Fibroblast of skin of scalp (primary cell): ENCODE measurements around the gene S100A1.
"Not testable (repeated sequence)": the region's sequence is repeated elsewhere in the genome, so short reads cannot be mapped to it uniquely, and the experiment has no call there.

ENCODE experiments used
- DNase-seq: peaks from one replicate; pipeline ENCODE4 v3.0.0-alpha.2; 2013

The S100A1 gene

DNA sequence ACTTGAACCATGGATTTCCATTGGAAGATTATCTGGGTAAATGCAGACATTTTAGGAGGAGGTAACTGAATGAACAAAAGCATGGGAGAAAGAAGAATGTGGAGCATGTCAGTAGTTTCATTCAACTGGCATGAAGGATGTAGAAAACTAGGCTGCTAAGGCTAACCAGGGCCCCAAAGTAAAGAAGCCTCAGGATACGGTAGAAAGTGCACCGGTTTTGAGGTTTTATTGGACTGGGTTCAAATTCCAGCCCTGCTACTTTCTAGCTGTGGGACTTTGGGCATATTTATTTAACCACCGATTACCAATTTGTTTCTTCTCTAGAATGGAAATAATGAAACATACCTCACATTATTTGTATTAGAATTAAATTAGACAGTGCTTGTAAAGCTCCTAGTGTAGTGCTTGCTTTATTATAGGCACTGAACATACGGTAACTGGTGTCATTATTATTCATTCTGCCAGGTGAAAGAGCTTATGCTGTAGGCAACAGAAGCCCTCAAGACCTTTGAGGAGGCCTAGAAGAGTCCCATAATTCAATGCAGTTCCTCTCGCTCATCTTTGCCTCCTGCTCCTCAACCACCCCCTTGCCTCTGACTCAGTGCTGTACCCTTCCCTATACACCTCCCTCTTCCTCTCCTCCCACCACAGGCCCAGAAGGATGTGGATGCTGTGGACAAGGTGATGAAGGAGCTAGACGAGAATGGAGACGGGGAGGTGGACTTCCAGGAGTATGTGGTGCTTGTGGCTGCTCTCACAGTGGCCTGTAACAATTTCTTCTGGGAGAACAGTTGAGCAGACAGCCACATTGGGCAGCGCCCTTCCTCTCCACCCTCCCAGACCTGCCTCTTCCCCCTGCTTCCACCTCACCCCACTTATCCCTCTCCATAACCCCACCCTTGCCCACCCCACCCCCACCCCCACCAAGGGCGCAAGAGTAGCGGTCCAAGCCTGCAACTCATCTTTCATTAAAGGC is 3.1 kb downstream of the S100A1 start:
- peak; percentile 31 for DNase-seq

DNA sequence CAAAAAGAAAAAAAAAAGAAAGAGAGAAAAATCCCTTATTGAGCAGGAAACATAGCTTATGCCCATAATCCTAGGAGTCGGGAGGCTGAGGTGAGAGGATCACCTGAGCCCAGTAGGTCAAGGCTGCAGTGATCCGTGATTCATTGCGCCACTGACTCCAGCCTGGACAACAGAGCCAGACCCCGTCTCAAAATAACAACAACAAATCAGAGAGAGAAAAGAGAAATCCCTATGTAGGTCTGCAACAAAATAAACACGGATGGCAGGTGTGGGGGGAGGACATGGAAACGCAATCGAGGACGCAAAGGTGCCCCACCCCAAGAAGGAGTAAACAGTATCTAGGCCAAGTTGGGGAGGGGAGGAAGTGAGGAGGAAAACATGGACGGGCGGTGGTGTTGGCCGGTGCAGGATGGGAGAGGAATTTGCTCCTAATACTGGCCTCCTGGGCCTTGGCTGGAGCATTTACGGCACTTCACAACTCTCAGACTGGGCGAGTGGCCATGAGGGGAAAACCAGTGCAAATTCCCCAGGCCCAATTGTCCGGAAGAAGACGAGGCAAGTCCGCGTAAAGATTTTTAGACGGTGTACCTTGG is 5.0 kb downstream of the S100A1 start:
- DNase-seq = no peak

DNA sequence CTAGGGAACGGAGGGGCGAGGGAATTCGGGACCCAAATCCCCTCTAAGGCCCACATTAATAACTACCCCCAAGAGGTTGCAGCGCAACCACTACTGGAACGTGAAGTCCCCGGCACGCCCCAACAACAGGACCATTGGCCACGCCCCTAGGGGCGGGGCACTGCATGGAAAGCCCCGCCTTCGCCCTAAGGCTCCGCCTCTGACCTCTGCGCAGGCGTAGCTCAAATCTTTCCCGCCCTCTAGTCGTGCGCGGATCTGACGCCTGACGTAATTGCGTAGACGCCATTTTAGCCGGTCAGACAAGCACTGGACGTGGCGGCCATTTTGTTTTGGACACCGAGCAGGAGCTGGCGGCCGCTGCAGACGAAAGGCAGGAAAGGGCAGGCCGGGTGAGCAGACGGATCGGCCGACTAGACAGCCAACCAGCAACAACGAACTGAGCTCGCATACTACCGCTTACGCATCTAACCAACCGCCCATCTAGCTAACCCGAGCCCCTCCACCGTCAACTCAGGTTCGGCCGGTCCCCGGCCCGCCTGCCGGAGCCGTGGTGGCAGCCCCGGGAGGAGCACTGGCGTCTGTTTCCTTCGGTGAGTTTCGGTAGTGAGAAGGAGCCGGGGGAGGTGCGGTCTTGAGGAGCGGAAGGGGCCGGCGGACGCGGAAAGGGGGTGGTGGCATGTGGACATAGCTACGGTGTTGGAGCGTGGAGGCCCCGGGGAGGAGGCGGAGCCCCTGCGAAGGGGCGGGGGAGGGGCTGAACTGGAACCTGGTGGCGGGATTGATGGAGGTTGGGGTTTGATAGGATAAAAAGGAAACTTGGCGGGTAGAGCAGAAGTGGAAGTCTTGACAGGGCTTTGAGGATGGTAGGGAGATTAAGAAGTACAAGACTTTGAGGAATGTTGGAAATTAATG is 5.8 kb downstream of the S100A1 start, which contains the start of gene CHTOP:
Gene CHTOP, plus strand, starts transcription at position 313 of the 912 bp plus-strand sequence. CDS start 2,523 bp downstream, outside the sequence.
- DNase-seq = peak; percentile 99

DNA sequence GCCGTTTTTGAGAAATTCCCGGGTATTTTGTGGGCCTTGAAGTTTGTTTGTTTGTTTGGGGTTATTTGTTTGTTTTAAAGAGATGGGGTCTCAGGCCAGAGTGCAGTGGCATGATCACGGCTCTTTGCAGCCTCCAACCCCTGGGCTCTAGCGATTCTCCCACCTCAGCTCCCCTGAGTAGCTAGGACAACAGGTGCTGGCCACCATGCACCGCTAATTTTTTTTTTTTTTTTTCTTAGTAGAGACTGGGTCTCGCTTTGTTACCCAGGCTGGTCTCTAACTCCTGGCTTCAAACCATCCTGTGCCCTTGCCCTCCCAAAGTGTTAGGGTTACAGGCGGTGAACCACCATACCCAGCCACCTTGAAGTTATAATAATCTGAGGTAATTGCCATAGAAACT is 7.6 kb downstream of the S100A1 start:
- no peak for DNase-seq

DNA sequence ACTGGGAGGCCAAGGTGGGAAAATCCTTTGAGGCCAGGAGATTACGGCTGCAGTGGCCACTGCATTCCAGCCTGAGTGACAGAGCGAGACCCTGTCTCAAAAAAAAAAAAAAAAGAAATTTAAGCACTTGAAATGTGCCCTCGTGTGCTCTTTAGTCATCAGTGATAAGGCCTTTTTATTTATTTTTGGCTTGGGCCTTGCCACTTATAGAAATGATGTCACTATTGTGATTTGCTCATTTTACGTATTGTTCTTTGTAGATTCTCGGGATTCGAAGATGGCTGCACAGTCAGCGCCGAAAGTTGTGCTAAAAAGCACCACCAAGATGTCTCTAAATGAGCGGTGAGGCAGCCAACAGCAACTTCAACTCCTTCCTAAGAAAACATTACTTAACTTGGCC is 8.1 kb downstream of the S100A1 start:
- no peak for DNase-seq

DNA sequence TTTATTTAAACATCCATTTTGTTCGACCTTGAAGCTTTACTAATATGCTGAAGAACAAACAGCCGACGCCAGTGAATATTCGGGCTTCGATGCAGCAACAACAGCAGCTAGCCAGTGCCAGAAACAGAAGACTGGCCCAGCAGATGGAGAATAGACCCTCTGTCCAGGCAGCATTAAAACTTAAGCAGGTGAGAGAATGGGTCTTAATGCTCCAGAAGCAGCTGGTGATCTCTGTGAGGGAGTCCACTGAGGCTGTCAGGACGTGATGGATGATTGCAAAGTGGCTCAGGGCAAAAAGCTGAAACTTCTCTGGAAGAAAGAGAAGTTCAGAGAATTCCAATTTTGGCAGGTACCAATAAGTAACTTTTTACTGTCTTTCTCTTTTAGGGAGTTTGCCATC is 10.0 kb downstream of the S100A1 start:
- DNase-seq = no peak

DNA sequence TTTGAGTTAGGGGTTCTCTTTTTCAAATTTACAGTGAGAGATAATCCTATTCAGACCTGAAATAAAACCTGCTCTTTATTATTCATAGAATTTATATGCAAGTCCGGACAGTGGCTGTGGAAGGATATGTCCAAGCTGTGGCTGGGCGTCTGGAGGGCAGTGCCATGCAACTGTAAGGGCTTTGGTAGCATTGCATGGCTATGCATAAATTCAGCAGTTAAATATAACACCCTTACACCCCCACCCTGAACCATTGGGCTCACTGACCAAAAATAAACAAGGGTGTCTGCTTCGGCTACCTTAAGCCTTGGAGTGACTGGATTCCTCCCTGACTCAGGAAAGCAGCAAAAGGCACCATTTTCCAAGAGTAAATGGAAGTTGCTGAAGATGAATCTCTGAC is 11.0 kb downstream of the S100A1 start:
- DNase-seq = no peak

DNA sequence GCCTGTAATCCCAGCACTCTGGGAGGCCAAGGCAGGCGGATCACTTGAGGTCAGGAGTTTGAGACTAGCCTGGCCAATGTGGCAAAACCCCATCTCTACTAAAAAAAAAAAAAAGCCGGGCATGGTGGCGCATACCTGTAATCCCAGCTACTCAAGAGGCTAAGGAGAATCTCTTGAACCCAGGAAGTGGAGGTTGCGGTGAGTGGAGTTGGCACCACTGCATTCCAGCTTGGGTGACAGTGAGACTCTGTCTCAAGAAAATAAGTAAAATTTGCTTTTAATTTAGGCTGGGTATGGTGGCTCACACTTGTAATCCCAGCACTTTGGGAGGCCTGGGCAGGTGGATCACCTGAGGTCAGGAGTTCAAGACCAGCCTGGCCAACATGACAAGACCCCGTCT is 12.0 kb downstream of the S100A1 start:
- DNase-seq = not testable (repeated sequence)

DNA sequence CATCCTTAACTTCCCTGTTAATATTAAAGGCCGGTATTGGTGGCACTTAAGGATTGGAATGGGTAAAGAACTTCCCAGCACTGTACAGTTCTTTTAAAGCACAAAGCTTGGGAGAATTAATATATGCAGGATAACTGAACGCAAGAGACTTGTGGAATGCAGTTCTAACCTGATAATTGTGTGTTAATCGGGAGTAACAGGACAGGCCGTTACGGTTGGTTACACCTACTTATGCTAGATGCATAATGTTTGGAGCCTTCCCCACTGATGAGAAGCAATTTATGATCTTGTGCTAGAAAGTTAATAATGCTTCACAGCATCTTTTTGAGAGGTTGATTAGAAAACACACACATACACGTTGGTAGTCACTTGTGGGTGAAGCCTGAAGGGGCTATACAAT is 12.6 kb downstream of the S100A1 start:
- DNase-seq = no peak

DNA sequence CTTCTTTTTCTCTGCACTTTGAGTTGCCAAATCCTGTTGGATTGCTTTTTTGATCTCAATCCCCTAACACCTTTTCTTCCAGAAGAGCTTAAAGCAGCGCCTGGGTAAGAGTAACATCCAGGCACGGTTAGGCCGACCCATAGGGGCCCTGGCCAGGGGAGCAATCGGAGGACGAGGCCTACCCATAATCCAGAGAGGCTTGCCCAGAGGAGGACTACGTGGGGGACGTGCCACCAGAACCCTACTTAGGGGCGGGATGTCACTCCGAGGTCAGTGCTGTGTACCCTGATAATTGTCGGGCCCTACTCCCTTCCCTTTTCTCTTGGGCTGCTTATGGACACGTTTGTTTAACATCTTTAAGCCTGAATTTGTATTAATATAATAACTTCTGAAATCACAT is 13.9 kb downstream of the S100A1 start:
- no peak for DNase-seq

DNA sequence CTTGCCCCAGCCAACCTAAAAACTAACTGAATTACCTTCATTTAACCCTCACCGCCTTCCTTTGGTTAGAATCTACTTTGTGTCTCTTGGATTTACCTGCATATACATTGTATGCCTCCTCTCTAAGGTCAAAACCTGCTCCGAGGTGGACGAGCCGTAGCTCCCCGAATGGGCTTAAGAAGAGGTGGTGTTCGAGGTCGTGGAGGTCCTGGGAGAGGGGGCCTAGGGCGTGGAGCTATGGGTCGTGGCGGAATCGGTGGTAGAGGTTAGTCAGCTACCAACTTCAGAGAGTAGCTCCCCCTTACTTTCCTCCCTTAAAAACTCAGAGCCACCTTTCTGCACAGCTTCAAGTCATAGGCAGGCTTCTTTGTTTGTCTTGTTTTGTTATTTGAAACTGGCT is 14.9 kb downstream of the S100A1 start:
- DNase-seq = no peak

DNA sequence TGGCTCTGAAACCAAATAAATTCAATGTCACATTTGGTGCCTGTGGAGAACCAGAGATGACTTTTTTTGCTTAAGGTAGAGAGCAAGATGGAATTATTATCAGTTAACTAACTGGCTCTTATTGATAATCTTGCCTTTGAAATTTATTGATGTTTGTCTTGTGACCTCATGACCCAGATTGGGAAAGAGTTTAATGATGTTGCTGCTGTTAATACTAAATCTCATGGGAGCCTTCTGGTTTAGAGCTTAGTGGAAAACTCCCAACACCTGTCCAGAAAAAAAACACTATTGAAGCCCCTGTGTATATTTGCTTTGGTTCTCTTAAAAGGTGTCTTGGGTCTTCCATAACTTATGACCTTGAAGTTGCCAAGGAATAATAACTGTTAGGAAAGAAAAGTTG is 15.6 kb downstream of the S100A1 start:
- DNase-seq = no peak

DNA sequence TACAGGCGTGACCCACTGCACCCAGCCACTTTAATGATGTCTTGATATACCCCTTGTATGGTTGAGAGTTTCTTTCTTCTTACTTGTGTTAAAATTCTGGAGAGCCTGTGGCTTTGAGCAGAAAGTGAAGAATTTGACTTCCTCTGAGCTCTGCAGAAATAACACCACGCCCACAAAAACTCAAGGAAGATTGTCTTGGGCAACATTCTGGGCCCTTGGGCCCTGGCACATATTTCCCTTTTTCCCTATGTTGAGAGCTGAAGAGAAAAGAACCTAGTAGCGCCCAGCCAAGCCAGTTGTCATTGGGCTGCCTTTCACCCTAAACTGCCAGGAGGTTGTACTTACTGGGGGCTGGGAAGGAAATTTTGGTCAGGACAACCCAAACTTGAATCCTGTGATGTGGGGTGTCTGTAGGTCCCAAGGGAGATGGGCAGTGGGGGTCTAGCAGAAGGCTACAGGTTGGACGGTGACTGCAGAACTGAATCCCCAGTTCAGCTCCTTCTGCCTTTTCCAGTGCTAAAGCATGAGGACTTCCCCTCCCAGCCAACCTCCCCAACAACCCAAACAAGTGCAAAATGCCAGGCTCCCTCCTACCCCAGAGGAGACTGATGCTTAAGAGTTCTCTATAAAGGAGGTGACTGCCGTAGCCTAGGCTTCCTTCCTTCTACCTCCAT is 18.6 kb downstream of the S100A1 start:
- no peak for DNase-seq

DNA sequence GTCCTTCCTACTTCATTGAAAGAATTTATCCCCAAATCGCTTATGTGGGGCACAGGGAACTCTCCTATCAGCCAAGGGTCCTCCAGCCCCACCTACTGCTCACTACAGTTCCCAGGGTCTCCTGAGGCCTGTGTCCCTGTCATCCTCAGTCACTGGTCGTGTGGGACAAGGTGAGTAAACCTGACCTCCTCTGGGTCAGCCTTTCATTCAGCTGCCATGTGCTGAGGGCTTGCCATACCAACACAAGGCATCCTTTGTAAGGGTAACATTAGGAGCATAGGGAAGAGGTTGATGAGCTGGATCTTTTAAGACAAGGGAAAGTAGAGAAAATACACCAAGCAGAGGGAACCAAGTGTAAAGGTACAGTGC is 19.1 kb downstream of the S100A1 start:
- DNase-seq = no peak

DNA sequence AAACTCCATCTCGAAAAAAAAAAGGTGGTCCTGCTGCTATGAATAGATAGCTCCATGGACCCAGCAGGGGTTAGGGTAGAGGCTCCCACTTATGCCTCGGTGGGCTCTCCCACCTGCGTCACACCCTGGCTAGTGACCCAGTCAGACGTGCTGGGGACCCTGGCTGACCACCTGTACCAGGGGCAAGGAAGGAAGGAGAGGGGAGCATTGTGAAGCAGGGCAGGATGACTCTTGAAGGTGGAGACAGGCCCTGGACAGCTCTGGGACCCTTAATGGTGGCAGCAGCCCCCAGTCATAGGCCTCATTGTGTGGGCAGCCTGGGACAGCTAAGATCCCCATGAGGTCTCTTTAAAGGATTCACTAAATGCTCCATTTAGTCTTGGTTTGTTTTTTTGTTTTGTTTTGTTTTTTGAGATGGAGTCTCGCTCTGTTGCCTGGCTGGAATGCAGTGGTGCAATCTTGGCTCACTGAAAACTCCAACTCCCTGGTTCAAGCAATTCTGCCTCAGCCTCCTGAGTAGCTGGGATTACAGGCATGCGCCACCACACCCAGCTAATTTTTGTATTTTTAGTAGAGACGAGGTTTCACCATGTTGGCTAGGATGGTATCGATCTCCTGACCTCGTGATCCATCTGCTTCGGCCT is 19.9 kb downstream of the S100A1 start:
- DNase-seq = no peak

DNA sequence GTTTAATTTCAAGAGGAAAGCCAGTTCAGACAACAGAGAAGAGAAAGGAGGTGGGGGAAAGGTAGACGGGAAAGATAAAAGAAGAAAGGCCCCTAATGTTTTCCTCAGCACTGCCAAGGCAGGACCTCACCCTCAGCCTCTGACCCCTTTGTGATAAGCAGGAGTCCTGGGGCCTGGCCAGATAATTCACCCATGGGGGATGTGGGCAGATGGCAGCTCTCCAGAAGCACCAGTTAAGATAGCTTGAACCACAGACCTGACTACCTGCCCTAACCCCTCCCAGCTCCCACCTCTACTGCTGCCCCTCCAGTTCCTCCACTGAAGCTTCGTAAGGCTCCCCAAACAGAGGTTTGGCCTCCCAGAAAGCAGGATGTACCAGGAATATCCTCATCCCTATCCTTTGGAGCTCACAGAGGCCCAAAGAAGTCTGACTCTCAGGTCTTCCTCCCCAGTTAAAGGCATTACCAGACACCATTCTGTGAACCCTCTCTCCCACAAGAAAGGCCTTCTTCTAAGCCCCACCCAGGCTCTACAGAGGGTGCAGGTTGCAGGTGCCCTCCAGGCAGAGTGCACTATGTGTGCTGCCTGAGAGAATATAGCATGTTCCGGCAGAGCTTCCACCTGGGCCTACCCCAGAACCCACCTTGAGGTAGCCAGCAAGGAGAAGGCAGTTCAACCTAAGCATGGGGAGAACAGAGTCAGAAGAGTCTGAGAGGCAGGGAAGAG is 21.1 kb downstream of the S100A1 start:
- no peak for DNase-seq

DNA sequence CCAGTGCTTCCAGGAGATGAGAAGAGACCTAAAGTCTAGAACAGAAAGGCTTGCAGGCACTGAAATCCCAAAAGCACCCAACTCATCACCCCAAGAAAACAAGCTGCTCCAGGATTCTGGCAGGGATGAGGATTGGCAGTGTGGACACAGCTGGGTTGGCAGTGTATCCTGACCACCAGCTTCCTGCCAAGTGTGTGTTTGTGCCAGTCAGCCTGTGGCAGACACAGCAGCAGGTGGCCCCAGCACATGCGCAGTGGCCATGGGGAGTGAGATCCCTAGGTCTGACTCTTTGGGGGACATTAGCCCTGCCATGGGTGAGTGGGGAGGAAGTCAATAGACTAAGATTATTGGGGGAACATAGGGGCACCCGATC is 21.6 kb downstream of the S100A1 start:
- DNase-seq = no peak

DNA sequence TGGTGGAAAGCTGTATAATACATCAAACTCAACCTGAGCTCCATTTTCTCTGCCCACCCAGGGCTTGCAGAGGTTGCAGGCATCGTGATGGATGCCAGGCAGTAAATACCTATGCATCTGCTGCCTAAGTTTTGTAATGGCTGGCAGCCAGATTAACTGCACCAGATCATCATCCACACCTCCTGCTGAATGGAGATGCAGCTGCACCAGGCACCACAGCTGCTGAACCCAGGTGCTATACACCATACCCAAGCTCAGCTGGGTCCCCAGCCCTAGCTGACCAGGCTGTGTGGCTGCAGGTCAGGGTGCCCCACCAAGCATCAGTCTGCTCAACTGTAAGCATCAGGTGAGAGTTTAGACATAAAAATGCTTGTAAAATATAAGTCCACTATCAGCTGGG is 23.5 kb downstream of the S100A1 start:
- no peak for DNase-seq

DNA sequence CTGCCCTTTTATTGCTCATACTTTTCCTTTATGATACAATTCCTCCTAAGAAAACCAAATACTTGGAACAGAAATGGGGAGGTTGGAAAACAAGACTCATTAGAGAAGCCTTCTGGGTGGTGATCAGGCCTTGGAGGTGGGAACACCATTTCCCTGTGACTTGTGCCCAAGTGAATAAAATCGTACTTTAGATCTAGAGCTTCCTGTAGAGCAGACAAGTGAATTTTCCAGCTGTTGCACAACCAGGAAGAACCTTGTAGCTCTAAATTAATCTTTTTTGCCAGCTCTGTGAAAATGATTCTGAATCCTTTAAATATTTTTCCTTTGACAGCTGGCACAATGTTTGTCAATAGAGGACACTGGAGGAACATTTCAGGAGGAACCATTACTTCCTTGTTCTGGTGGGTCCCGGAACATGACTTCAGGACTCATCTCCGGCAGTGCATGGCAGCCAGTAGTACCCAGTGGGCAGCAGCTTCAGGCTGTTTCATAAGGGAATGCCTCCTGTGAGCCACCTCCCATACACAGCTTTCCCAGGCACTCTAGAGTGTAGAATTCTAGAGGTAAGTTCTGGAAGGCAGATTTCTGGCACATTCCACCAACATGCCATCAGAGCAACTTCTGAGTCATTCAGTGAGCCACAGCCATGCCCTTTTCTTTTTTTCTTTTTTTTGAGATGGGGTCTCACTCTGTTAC is 24.7 kb downstream of the S100A1 start:
- peak; percentile 51 for DNase-seq

DNA sequence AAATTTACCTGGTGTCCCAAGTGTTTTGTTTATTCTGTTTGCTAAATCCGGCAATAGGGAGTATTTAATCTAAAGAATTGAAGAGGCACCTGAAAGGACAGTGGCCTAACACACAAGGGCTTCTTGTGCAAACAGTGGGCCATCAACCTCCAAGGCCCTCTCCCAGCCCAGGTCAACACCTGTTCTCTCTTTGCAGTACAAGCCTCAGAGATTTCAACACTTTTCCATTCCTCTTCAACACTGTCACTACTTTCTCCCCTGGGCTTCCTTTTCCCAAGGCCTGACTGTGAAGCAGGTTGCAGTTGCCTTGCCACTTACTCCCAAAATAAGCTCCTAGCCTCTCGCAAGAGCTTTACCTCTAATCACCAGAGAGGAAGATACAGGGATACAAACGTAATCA is 27.1 kb downstream of the S100A1 start:
- DNase-seq = no peak
